Mesodermal cell (in vitro differentiated cells): ENCODE results near the gene SCARB1.

Source experiments
- H3K27ac ChIP-seq: 2 replicates; pipeline ENCODE4 v1.7.0; 2013; ENCODE audit warnings: mild to moderate bottlenecking, low read depth, low read length, moderate library complexity; ENCODE audit not compliant: severe bottlenecking
- H3K36me3 ChIP-seq: 2 replicates; pipeline ENCODE4 v1.7.1; 2013; ENCODE audit warnings: mild to moderate bottlenecking, low read length, moderate library complexity; ENCODE audit not compliant: control insufficient read depth, insufficient read depth
- H3K4me1 ChIP-seq: one replicate; pipeline ENCODE4 v1.7.1; 2013; ENCODE audit warnings: mild to moderate bottlenecking, low read length; ENCODE audit not compliant: insufficient read depth, control insufficient read depth, poor library complexity, severe bottlenecking
- H3K4me3 ChIP-seq: 2 replicates; pipeline ENCODE4 v1.7.0; 2013; ENCODE audit warnings: low read length, control low read depth, mild to moderate bottlenecking; ENCODE audit not compliant: insufficient read depth, poor library complexity, severe bottlenecking; ENCODE audit errors: extremely low read depth
- H3K9me3 ChIP-seq: 2 replicates; pipeline ENCODE4 v1.7.1; 2013; ENCODE audit warnings: mild to moderate bottlenecking, low read length, moderate library complexity; ENCODE audit not compliant: control insufficient read depth
- WGBS, 2 experiments: methylation state at CpG; one replicate each; pipeline ENCODE4 v1.1.5; 2013; ENCODE audit warnings: missing lambda C conversion rate in 2 of 2; ENCODE audit not compliant: insufficient coverage in 2 of 2; 5-methylcytosine and 5-hydroxymethylcytosine counted together

The SCARB1 gene

GRCh38 chr12:124827588-124828184, 36.0 kb downstream of the SCARB1 start:
- WGBS, 2 experiments = 93 to 94% methylated on average over 7 to 10 of the region's 15 CpGs
- no peak overlapping the region for H3K27ac ChIP-seq

GRCh38 chr12:124824195-124824594, 39.5 kb downstream of the SCARB1 start:
- no peak overlapping the region for H3K4me3 ChIP-seq
- H3K27ac ChIP-seq = no peak overlapping the region
- H3K36me3 ChIP-seq = no peaks in the 10 kb centered on the region
- 89 to 91% methylated on average over 1 to 7 of the region's 8 CpGs for WGBS, 2 experiments
- peaks cover 12% of the 10 kb centered on the region for H3K4me1 ChIP-seq
- H3K9me3 ChIP-seq = no peaks in the 10 kb centered on the region

More at GRCh38 chr12:124827588-124828184, 36.0 kb downstream of the SCARB1 start:
- H3K4me1 ChIP-seq = peaks cover 12% of the 10 kb centered on the region
- H3K4me3 ChIP-seq = no peak overlapping the region
- peaks cover 10% of the 10 kb centered on the region for H3K9me3 ChIP-seq
- H3K36me3 ChIP-seq = peaks cover 10% of the 10 kb centered on the region

- Histone ChIP-seq H3K27ac (no peak overlapping the region), H3K9me3 (no peaks in the 10 kb centered on the region), H3K36me3 (no peaks in the 10 kb centered on the region), H3K4me3 (no peak overlapping the region), H3K4me1 (peaks cover 4% of the 10 kb centered on the region)
- 89 to 90% methylated on average over 10 to 13 of the region's 16 CpGs for WGBS, 2 experiments
These were observed 40.2 kb downstream of the SCARB1 start for GRCh38 chr12:124823272-124823970.

GRCh38 chr12:124822218-124822617, 41.4 kb downstream of the SCARB1 start:
- H3K4me3 ChIP-seq = no peak overlapping the region
- H3K36me3 ChIP-seq = no peaks in the 10 kb centered on the region
- H3K27ac ChIP-seq = no peak overlapping the region
- WGBS, 2 experiments = 94 to 96% methylated on average over 3 to 4 of the region's 6 CpGs
- H3K9me3 ChIP-seq = no peaks in the 10 kb centered on the region
- no peaks in the 10 kb centered on the region for H3K4me1 ChIP-seq

GRCh38 chr12:124821252-124822200, 42.1 kb downstream of the SCARB1 start:
- Histone ChIP-seq H3K4me3 (no peak overlapping the region), H3K9me3 (no peaks in the 10 kb centered on the region), H3K27ac (no peak overlapping the region), H3K4me1 (no peaks in the 10 kb centered on the region), H3K36me3 (no peaks in the 10 kb centered on the region)
- 82 to 89% methylated on average over 11 to 12 of the region's 16 CpGs for WGBS, 2 experiments

GRCh38 chr12:124820199-124820598, 43.5 kb downstream of the SCARB1 start:
- Histone ChIP-seq H3K9me3 (no peaks in the 10 kb centered on the region), H3K4me3 (no peak overlapping the region), H3K27ac (no peak overlapping the region), H3K36me3 (no peaks in the 10 kb centered on the region), H3K4me1 (no peaks in the 10 kb centered on the region)
- WGBS, 2 experiments = 95% methylated on average over 6 of the region's 9 CpGs; no CpG with 5 or more reads in 1 of the 2 experiments

GRCh38 chr12:124819525-124819924, 44.1 kb downstream of the SCARB1 start:
- WGBS, 2 experiments = 95 to 98% methylated on average over 7 to 9 of the region's 10 CpGs
- Histone ChIP-seq H3K4me3 (no peak overlapping the region), H3K9me3 (no peaks in the 10 kb centered on the region), H3K36me3 (no peaks in the 10 kb centered on the region), H3K27ac (no peak overlapping the region), H3K4me1 (no peaks in the 10 kb centered on the region)

GRCh38 chr12:124819080-124819479, 44.6 kb downstream of the SCARB1 start:
- H3K4me3 ChIP-seq = no peak overlapping the region
- peaks cover 4% of the 10 kb centered on the region for H3K36me3 ChIP-seq
- H3K9me3 ChIP-seq = no peaks in the 10 kb centered on the region
- no peak overlapping the region for H3K27ac ChIP-seq
- H3K4me1 ChIP-seq = no peaks in the 10 kb centered on the region
- 100% methylated on average over 2 of the region's 5 CpGs for WGBS, 2 experiments

- 95 to 97% methylated on average over 14 to 20 of the region's 31 CpGs for WGBS, 2 experiments
- no peaks in the 10 kb centered on the region for H3K9me3 ChIP-seq
- H3K4me3 ChIP-seq = no peak overlapping the region
- H3K36me3 ChIP-seq = peaks cover 22% of the 10 kb centered on the region
- H3K27ac ChIP-seq = no peak overlapping the region
- no peaks in the 10 kb centered on the region for H3K4me1 ChIP-seq
These were observed 46.3 kb downstream of the SCARB1 start for GRCh38 chr12:124817076-124818000.
